ENCODE results near the gene TMCC3.

The TMCC3 gene

GRCh38 chr12:94673496-94673895 is 23.1 kb upstream of the TMCC3 start:
- DNase-seq (ENCODE audit: low read depth, low spot score): no peak

DNA sequence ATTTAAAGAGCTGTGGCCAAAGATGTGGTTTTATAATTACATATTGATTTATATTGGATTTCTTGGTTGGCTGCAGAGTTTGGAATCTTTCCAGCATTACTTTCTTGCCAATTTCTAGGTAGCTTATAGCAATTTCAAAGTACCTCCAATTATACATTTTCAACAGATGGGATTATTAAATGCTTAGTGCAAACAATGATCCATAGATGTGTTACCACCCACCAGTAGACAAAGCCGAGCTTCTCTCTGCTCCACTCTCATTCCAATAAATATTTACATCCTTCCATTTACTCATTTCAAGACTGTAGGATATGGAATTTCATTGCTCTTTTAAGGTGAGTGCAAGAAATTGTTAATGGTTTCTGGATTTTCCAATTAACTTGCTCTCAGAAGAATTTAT is 21.6 kb upstream of the TMCC3 start:
- no peak for DNase-seq (ENCODE audit: low read depth, low spot score)

DNA sequence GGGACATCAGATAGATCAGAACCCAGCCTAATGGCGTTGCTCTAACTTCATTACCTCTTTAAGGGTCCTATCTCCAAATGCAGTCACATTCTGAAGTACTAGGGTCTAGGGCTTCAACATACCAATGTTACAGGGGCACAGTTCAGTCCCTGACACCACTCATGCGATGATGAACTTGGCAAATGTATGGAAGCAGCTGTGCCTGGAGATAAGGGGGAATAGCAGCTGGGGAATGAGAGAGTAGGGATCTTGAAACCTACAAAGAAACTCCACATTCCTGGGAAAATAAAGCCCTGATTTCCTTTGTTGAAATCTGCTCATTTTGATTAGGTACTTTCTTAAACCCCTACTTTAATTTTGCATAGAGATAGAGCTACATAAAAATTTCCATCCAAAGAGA is 20.5 kb upstream of the TMCC3 start:
- no peak for DNase-seq (ENCODE audit: low read depth, low spot score)

GRCh38 chr12:94670075-94670474 is 19.7 kb upstream of the TMCC3 start:
- no peak for DNase-seq (ENCODE audit: low read depth, low spot score)

DNA sequence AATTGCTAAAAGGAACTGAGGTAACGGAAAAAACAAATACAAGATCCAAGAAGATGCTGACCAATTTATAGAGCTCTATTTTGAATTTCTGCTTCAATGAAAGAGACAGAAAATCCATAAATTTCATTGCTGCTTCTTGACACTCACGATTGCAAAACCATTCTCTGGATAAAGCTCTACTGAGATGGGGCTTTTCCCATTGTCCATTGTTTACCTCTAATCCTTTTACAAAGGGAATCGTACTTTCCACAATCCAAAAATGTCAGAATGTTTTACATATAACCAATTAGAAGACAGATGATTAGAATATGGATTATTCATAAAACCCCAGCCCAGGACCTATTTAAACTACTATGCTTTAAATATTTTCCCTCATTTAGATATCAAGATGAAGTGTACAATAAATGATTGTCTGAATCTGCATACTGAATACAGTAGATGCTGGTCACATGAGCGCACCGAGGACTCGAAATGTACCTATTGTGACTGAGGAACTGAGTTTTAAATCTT is 16.7 kb upstream of the TMCC3 start:
- DNase-seq (ENCODE audit: low read depth, low spot score): no peak

DNA sequence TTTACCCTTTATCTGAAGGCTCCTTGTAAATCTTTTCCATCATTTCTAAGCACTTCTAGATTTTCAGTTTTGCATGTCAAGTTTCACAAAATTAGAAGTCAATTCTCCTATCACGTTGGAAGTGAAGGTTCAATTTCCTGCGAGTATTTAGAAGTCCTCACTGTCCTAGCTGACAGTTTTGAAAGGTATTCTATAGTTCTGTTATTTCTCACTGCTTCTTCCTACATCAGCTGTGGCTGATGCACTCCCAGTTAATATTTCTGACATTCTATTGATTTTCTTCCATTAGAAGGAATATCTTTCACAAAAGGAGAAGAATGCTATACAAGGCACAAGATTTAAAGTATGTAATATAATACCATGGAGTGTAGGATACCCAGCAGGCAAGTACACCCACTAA is 15.8 kb upstream of the TMCC3 start:
- no peak for DNase-seq (ENCODE audit: low read depth, low spot score)

DNA sequence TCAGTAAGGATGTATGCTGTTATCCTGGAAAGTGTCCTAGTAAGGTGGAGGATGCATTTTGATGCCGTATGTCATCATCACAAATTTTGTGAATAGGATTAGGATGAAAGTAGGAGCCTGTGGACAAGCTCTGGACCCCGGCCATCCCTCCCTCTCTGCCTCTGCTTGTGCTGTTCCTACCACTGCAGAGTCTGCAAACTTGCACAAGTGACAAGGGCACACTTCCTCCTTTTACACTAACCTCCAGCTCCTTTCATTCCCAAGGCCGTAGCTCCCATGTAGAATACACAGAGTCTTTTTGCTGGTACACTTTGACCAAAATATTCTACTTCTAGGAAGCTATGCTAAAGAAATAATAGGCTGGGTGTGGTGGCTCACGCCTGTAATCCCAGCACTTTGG is 13.3 kb upstream of the TMCC3 start:
- no peak for DNase-seq (ENCODE audit: low read depth, low spot score)

GRCh38 chr12:94663071-94663470 is 12.7 kb upstream of the TMCC3 start:
- no peak for DNase-seq (ENCODE audit: low read depth, low spot score)

GRCh38 chr12:94660436-94660835 is 10.1 kb upstream of the TMCC3 start:
- DNase-seq (ENCODE audit: low read depth, low spot score): no peak

DNA sequence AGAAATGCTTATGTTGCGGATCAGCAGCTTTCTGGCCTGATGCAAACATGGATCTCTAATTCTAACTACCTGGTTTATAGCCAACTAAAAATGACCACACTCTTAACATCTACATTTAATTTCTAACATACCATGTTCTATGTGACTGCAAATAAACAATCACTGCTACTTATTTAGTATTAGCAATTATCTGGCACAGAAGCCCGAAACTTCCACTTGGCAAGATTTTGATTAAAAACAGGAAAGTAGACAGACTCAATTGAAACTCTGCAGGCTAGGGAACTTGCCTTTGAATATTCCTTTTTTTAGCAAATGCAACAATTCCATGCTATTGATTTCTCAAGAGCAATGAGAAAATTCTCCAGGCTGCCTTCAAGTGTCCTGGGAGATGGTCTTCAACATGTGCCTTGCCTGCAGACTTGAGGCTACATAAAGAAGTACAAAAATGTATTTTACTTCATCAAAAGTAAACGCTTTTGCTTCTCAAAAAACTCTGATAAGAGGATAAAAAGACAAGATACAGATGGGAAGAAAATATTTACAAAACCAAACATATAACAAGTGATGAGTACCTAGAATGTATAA is 9.1 kb upstream of the TMCC3 start:
- no peak for DNase-seq (ENCODE audit: low read depth, low spot score)

GRCh38 chr12:94658931-94659330 is 8.6 kb upstream of the TMCC3 start:
- DNase-seq (ENCODE audit: low read depth, low spot score): no peak

DNA sequence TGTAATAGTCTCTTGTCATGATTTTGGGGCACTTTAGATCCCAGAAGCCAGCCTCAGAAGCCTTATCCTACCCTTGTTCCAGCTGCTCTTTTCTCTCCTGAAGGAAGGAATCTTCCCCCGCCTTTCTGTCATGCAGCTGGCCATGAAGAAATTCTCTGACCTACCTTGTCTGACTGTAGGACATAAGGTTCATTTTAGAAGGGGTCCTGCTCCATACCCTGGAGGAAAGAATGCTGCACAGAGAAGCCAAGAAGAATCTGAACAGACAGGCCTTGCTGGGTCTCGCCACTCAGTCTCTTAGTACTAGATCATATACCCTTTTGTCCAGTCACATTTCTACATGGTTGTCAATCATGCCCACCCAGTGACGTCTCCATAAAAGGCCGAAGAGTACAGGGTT is 6.2 kb upstream of the TMCC3 start:
- no peak for DNase-seq (ENCODE audit: low read depth, low spot score)

GRCh38 chr12:94649349-94650142 is 811 bp downstream of the TMCC3 start:
- no peak for DNase-seq (ENCODE audit: low read depth, low spot score)

DNA sequence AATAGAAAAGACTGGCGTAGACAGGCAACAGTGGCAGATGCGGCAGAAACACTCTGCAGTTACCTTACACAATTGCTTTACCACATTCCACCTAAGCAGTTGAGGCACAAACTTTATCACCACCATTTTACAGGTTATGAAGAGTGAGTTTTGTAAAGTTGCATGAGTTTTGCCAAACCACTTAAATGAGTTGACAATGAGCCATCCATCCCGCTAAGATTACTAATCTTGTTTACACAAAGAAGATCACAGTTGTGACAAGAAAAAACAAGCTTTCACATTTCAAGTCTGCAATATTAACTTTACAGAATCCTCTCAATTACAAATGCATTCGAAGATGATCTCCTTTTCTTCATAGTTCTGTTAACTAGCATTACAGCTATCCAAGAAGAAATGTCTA is 1.8 kb downstream of the TMCC3 start:
- no peak for DNase-seq (ENCODE audit: low read depth, low spot score)

GRCh38 chr12:94644141-94644979 is 6.0 kb downstream of the TMCC3 start:
- DNase-seq (ENCODE audit: low read depth, low spot score): no peak

DNA sequence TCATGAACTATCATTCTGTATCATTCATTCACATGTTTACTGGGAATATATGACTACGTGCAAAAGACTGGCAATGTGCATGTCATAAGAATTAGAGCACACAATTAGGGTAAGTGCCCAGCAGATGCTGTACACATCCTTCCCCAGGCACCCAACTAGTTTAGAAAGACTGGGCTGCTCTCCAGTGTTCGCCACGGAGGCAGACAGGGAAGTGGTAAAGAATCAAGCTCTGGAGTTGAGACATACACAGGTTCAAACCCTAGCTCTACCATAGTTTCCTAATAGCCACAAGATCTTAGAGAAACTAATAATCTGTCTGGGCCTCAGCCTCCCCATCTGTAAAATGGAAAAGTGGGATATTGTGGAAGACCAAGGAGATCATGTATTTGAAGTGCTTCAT is 6.8 kb downstream of the TMCC3 start:
- DNase-seq (ENCODE audit: low read depth, low spot score): no peak

- DNase-seq (ENCODE audit: low read depth, low spot score): no peak
Observed at GRCh38 chr12:94641283-94641682, 9.1 kb downstream of the TMCC3 start.

GRCh38 chr12:94640134-94640928 is 10.0 kb downstream of the TMCC3 start:
- DNase-seq (ENCODE audit: low read depth, low spot score): no peak

- no peak for DNase-seq (ENCODE audit: low read depth, low spot score)
Observed at GRCh38 chr12:94638521-94638920, 11.8 kb downstream of the TMCC3 start.

DNA sequence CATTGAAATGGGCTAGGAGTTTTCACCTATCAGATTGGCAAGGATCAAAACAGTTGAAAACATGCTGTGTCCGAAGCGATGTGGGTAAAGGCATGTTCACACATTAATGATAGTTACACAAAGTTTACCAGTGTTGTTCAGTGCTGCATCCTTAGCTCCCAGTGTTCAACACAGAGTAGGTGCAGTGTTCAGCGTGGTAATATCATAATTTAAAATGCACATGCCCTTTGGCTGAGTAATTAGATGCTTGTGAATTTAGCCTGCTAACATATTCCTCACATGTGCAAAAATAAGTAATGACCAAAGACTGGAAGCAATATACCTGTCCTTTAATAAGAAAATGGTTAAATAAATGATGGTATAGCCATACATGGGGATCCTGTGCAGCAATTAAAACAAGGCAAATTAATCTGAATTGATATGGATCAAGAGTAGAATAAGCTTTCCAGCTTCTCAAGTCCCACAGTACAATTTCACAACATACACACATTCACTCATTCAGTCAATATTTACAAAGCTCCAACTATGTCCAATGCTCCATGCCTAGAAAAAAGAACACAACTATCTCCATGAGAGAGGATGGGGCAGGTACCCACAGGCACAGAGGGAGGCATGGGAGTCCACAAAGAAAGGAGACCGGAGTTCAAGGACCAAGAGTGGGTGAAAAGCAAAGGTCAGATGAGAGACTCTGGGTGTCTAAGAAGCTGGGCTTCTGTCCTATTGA is 12.8 kb downstream of the TMCC3 start:
- DNase-seq (ENCODE audit: low read depth, low spot score): no peak

Measured in smooth muscle cell of the brain vasculature (primary cell).